Heart left ventricle (tissue), 16 donors: Measurements from ENCODE around the gene RNF145. TPM values are rescaled to one million over a fixed set of nuclear protein-coding genes. Genes with fewer than 3 reads are reported as not detected.

Experiments
- ATAC-seq, 4 donors: fragments of 200-7000 bp; cut with Tn5 transposase; one replicate each; pipeline ENCODE4 v1.9.1; 2020 to 2022; ENCODE audit warnings: moderate library complexity in 4 of 4, mild to moderate bottlenecking in 3 of 4, moderate number of reproducible peaks in 1 of 4
- DNase-seq, 5 donors: peaks; one replicate each; pipeline ENCODE4 v3.0.0-alpha.2; 2020
- H3K27ac ChIP-seq, 12 donors: fragments of 200-600 bp; sonication (generic) in 4 of 12; one replicate each; pipeline versions ENCODE4 v1.5.0 to v1.8.0; 2016 to 2022; ENCODE audit warnings: mild to moderate bottlenecking in 2 of 12
- H3K27me3 ChIP-seq, 9 donors: fragments of 200-600 bp; sonication (generic) in 2 of 9; one replicate each; pipeline versions ENCODE4 v1.5.1 to v1.8.0; 2016 to 2022; ENCODE audit warnings: mild to moderate bottlenecking in 3 of 9
- H3K36me3 ChIP-seq, 9 donors: fragments of 200-600 bp; sonication (generic) in 2 of 9; one replicate each; pipeline versions ENCODE4 v1.5.0 to v1.8.0; 2018 to 2022; ENCODE audit warnings: mild to moderate bottlenecking in 2 of 9
- H3K4me1 ChIP-seq, 12 donors: fragments of 200-600 bp; sonication (generic) in 4 of 12; one replicate each; pipeline versions ENCODE4 v1.5.0 to v1.8.0; 2016 to 2022; ENCODE audit warnings: mild to moderate bottlenecking in 3 of 12
- H3K4me3 ChIP-seq, 12 donors: fragments of 200-600 bp; sonication (generic) in 4 of 12; one replicate each; pipeline versions ENCODE4 v1.5.0 to v1.8.0; 2017 to 2022; ENCODE audit warnings: mild to moderate bottlenecking in 9 of 12, moderate library complexity in 4 of 12
- H3K9me3 ChIP-seq, 12 donors: fragments of 200-600 bp; sonication (generic) in 4 of 12; one replicate each; pipeline versions ENCODE4 v1.5.0 to v1.8.0; 2016 to 2022; ENCODE audit warnings: mild to moderate bottlenecking in 1 of 12
- CTCF ChIP-seq, 12 donors: fragments of 200-600 bp; sonication (generic) in 4 of 12; IDR thresholded peaks; one replicate each; pipeline versions ENCODE4 v1.5.0 to v1.8.0; 2018 to 2022; ENCODE audit warnings: antibody characterized with exemption in 12 of 12, mild to moderate bottlenecking in 5 of 12
- POLR2A ChIP-seq, 2 donors: fragments of 450-650 bp; IDR thresholded peaks; one replicate each; pipeline ENCODE4 v1.6.1; 2017; ENCODE audit warnings: antibody characterized with exemption in 2 of 2, mild to moderate bottlenecking in 2 of 2, moderate library complexity in 2 of 2
- WGBS, 4 donors: extraction: QIAGEN DNeasy Blood & Tissue Kit in 2 of 4; methylation state at CpG; one replicate each; pipeline versions ENCODE4 v1.1.5 to v1.1.7; 2013 to 2018; 5-methylcytosine and 5-hydroxymethylcytosine counted together
- intact Hi-C, 10 donors: fragments of 100-400 bp; cut with DNase I; formaldehyde crosslinking; loops; one replicate each; pipeline versions ENCODE4 v1.11.1 to v1.14.2; 2022
- polyA plus RNA-seq, 2 donors: library from polyadenylated mRNA; stranded (reverse); fragments of 200-250 nt; gene quantifications; one replicate each; pipeline ENCODE4 v1.2.3, GENCODE V29; 2013
- total RNA-seq, 9 donors: library from RNA; depleted of rRNA in 2 of 9; stranded (reverse); fragments of >200 nt in 2 of 9; fragmentation: NEBNext Ultra II Directional in 3 of 9; extraction: Animal tissue kit (Norgen Biotek cat#: 25700) in 3 of 9; gene quantifications; one replicate each; pipeline versions ENCODE4 v1.1.0 to v1.2.4, GENCODE V29; 2016 to 2023
- donor health status: ischemic (EF 13 %, LVEDD 7.1; RV severe dilation, severe dysfunction).
- donor health status: healthy with polysubstance abuse.
- donor health status: DM: no; HTN: yes; CAD: no.
- donor health status: DM: no; HTN: no; CAD: no.
- donor health status: ischemic (EF 25% LVEDD 6.9; RV normal size, moderate dysfunction).
- donor health status: ischemic (EF 25% LVEDD 5.7; RV mildly dilated, moderate dysfunction).
- donor health status: healthy.
- donor health status: DM: yes; HTN: yes; CAD: no.
- donor health status: ischemic (EF 35%, LVEDD 5.7; RV mildly dilated, moderate dysfunction).
- donor health status: nonischemic (EF 11% LVEDD 7.7; RV severe dilation, severe dysfunction).
- donor health status: DM: yes; HTN: yes; CAD: no.
- donor health status: PGD.
- donor health status: ischemic (EF 29% LVEDD 5.4; RV normal size, mild dysfunction).
- donor health status: nonischemic (EF 23%, LVEDD 6.1; RV moderate dilation, normal function).

The RNF145 gene
- total and polyA plus RNA-seq, 11 donors, result 6.2 to 69.0 (median 25.2) TPM

DNA sequence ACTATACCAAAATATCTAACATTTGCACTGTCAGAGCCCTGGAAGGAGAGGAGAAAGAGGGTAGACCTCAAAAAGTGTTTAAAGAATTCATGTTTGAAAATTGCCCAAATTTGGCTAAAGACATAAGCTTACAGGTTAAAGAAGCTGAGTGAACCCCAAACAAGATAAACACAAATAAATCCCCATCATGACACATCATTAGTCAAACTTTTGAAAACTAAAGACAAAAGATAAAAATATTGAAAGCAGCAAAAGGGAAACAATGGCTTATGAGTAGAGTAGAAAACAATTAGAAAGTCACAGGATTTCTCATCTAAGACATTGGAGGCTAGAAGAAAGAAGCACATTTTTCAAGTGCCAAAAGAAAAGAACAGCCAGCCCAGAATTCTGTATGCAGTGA, 47.7 kb upstream of the RNF145 start:
- intact Hi-C loops, result loop anchor here in 1 of 10 donors (5.0 kb wide), 1 partner anchor 45 kb away; no protein-coding TSS in a partner anchor
- H3K27me3 ChIP-seq, result peaks cover 0 to 14% (median 0%) of the 10 kb centered on the region in 9 donors
- H3K36me3 ChIP-seq, result no peaks in the 10 kb centered on the region
- DNase-seq, result no peak
- no peak for ATAC-seq
- TF ChIP-seq POLR2A (IDR thresholded peaks at IDR 0.05) (no peak), CTCF (IDR thresholded peaks at IDR 0.05) (no peak)
- no peak overlapping the region for H3K4me3 ChIP-seq
- no peak overlapping the region for H3K27ac ChIP-seq
- no peaks in the 10 kb centered on the region for H3K9me3 ChIP-seq
- H3K4me1 ChIP-seq, result peaks cover 0 to 2% (median 0%) of the 10 kb centered on the region in 12 donors

DNA sequence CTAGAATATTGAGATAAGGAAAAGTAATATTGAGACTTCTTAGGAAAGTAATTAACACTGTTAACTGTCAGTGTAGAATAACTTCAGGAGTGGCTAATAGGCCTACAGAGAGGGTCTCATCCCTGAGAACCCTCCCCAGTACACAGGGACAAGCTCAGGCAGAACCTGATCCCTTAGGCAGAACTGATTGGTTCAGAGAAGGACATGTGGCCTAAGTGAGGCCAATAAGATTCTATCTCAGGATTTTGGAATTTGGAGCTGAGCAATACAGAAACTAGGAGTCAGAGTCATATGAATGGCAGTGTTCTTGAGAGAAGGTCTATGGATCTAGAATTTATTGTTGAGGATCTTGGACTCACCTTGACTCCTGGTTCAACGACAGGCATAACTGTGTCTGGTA, 42.8 kb upstream of the RNF145 start:
- ATAC-seq, result no peak
- no peak for TF ChIP-seq POLR2A (IDR thresholded peaks at IDR 0.05)
- TF ChIP-seq CTCF (IDR thresholded peaks at IDR 0.05), result no peak
- intact Hi-C loops, result no loop called here
- Histone ChIP-seq H3K36me3 (no peaks in the 10 kb centered on the region), H3K4me1 (no peaks in the 10 kb centered on the region), H3K4me3 (no peak overlapping the region), H3K27ac (no peak overlapping the region), H3K27me3 (peaks cover 0 to 21% (median 0%) of the 10 kb centered on the region in 9 donors), H3K9me3 (no peaks in the 10 kb centered on the region)
- 39 to 97% (median 67%) methylated on average over 1 of the region's 1 CpG for WGBS, 4 donors
- DNase-seq, result no peak

- Histone ChIP-seq H3K36me3 (no peaks in the 10 kb centered on the region), H3K4me1 (no peaks in the 10 kb centered on the region), H3K27ac (no peak overlapping the region), H3K9me3 (no peaks in the 10 kb centered on the region), H3K4me3 (no peak overlapping the region), H3K27me3 (peaks cover 0 to 11% (median 0%) of the 10 kb centered on the region in 9 donors)
- intact Hi-C loops, result no loop called here
- 68 to 79% (median 75%) methylated on average over 2 of the region's 2 CpGs for WGBS, 4 donors
- TF ChIP-seq CTCF (IDR thresholded peaks at IDR 0.05) (no peak), POLR2A (IDR thresholded peaks at IDR 0.05) (no peak)
- DNase-seq, result no peak
- no peak for ATAC-seq
Measured at GRCh38 chr5:159249158-159249557, 39.8 kb upstream of the RNF145 start.

DNA sequence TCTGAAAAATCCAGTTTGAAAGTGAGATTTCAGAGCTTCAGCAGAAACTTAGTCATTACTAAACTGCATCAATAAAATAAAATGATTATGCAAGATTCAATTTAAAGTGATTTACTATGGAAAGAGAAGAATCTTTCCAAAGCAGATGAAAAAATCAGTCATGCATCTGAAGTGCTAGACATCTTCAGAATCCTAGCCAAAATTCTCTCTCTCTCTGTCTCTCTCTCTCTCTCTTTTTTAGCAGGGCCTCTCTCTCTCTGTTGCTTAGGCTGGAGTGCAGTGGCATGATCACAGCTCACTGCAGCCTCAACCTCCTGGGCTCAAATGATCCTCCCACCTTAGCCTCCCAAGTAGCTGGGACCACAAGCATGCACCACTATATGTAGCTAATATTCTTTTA, 35.5 kb upstream of the RNF145 start:
- Histone ChIP-seq H3K27me3 (peaks cover 0 to 11% (median 0%) of the 10 kb centered on the region in 9 donors), H3K9me3 (no peaks in the 10 kb centered on the region), H3K4me1 (no peaks in the 10 kb centered on the region), H3K4me3 (no peak overlapping the region), H3K27ac (no peak overlapping the region), H3K36me3 (no peaks in the 10 kb centered on the region)
- ATAC-seq, result no peak
- intact Hi-C loops, result no loop called here
- DNase-seq, result no peak
- TF ChIP-seq POLR2A (IDR thresholded peaks at IDR 0.05) (no peak), CTCF (IDR thresholded peaks at IDR 0.05) (no peak)
